Keratinocyte (primary cell): ENCODE data around the gene F8A1.

Experiments
- CTCF ChIP-seq, 3 experiments: IDR thresholded peaks in 1 of 3; conservative IDR thresholded peaks in 1 of 3; optimal IDR thresholded peaks in 1 of 3; 2 replicates in 2 of 3; 3 replicates in 1 of 3; pipeline versions ENCODE3 to v1.5.1; 2011; ENCODE audit warnings: low read length in 3 of 3, mild to moderate bottlenecking in 3 of 3, moderate library complexity in 2 of 3, control low read depth in 1 of 3, inconsistent platforms in 1 of 3; ENCODE audit not compliant: insufficient read depth in 2 of 3; ENCODE audit errors: extremely low read depth in 1 of 3
- EZH2 ChIP-seq: IDR thresholded peaks from one replicate; pipeline ENCODE4 v1.6.1; 2012; ENCODE audit warnings: inconsistent platforms, mild to moderate bottlenecking, low read length, moderate library complexity

DNA sequence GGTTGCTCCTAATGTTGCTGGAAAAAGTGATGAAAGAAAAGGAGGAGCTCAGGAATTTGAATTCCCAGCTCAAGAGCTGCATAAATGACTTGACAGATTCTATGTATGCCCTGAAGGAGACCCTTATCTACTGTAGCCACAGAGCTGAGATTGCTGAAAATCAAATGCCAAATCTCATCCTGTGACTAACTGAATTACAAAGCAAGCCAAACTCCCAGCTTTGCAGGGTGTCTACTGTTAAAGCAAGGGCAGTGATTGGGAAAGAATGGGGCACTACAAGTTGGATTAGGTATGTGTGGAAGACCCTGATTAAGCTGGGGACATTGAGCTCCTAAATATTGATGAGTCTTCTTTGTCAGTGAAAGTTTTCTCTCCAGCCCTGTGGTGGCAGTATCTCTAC lies 30.9 kb upstream of the F8A1 start:
- no peak for TF ChIP-seq CTCF (optimal IDR thresholded peaks at IDR 0.05 in 1 of 3, IDR thresholded peaks at IDR 0.05 in 1 of 3, conservative IDR thresholded peaks at IDR 0.05 in 1 of 3; ENCODE audit: extremely low read depth in 1 of 3, insufficient read depth in 2 of 3, low read length in 3 of 3)
- no peak for TF ChIP-seq EZH2
